Fibroblast of mammary gland (primary cell): Measurements from ENCODE around the gene TRIM61.
"Not testable (repeated sequence)": the region's sequence is repeated elsewhere in the genome, so short reads cannot be mapped to it uniquely, and the experiment has no call there.

ENCODE experiments used
- DNase-seq: peaks from one replicate; pipeline ENCODE4 v3.0.0-alpha.2; 2010; ENCODE audit warnings: low read depth
- H3K4me3 ChIP-seq: 2 replicates; pipeline ENCODE4 v1.5.1; 2011; ENCODE audit warnings: low read depth, mild to moderate bottlenecking, low read length, moderate library complexity; ENCODE audit not compliant: control insufficient read depth
- TF ChIP-seq, protein P1 (sequence below): conservative IDR thresholded peaks from 2 replicates; pipeline ENCODE4 v1.5.1; 2011; ENCODE audit warnings: low read depth, low read length, inconsistent platforms; ENCODE audit not compliant: control insufficient read depth, insufficient read depth

TRIM61 gene

DNA sequence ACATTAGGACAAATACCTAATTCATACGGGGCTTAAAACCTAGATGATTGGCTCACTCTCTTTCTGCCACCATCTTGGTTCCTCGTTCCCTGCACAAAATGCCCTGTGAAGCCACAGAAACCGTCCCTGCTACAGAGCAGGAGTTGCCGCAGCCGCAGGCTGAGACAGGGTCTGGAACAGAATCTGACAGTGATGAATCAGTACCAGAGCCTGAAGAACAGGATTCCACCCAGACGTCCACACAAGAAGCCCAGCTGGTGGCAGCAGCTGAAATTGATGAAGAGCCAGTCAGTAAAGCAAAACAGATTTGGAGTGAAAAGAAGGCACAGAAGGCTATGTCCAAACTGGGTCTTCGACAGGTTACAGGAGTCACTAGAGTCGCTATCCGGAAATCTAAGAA is 34.3 kb downstream of the TRIM61 start:
- peak; percentile 8 for DNase-seq

DNA sequence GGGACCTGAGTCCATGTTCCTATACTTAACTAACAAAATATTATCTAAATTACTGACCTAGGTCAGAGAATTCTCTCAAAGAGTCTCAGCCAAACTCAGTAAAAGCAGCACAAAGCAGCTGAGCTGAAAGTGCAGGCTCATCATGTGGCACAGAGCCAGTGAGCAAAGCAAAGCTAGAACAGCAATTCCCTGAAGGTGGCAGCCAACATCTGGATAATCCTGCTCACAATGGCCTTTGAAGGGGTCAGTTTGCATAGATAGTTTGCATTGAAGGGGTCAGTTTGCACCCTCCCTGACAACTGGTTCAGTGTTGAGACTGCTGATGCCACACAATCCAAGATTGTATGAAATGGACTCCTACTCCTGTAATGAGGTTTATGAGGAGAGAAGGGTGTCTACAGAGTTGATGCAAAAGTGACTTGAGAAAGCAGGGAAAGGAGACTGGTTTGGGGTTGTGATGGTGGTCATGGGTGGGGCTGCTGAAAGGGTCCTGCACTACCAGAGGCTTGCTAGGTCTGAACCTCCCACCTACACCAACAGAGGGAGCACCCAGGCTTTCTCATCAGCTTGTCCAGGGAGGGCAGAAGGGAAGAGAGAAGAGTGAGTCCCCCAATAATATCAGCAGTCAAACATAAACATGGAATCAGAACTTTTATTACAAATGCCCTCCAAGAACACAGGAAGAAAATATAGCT is 39.7 kb downstream of the TRIM61 start:
- no peak overlapping the region for H3K4me3 ChIP-seq
- TF ChIP-seq, protein P1, sequence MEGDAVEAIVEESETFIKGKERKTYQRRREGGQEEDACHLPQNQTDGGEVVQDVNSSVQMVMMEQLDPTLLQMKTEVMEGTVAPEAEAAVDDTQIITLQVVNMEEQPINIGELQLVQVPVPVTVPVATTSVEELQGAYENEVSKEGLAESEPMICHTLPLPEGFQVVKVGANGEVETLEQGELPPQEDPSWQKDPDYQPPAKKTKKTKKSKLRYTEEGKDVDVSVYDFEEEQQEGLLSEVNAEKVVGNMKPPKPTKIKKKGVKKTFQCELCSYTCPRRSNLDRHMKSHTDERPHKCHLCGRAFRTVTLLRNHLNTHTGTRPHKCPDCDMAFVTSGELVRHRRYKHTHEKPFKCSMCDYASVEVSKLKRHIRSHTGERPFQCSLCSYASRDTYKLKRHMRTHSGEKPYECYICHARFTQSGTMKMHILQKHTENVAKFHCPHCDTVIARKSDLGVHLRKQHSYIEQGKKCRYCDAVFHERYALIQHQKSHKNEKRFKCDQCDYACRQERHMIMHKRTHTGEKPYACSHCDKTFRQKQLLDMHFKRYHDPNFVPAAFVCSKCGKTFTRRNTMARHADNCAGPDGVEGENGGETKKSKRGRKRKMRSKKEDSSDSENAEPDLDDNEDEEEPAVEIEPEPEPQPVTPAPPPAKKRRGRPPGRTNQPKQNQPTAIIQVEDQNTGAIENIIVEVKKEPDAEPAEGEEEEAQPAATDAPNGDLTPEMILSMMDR, result peak; percentile 25
- peak; percentile 67 for DNase-seq

More for the DNA sequence above, 34.3 kb downstream of the TRIM61 start:
- no peak overlapping the region for H3K4me3 ChIP-seq
- TF ChIP-seq, protein P1, result no peak

DNA sequence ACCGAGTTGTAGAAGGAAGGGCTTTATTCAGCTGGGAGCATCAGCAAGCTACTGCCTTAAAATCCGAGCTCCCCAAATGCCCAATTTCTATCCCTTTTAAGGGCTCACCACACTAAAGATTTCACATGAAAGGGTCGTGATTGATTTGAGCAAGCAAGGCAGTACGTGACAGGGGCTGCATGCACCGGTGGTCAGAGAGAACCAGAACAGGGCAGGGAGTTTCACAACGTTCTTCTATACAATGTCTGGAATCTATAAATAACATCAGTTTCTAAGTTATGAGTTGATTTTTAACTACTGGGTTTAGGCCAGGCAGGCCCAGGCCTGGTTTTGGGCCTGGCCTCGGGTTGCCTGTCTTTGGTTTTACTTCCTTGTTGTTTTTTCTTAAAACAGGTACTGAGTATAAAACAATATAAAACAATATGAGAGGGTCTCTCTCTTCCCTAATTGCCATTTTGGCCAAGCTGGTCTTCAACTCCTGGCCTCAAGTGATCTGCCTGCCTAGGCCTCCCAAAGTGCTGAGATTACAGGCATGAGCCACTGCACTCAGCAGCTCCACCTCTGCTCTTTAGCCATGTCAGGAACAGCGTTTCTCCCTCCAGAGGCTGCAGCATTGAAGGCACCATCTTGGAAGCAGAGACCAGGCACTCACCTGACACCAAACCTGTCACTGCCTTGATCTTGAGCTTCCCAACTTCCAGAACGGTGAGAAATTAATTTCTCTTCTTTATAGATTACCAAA is 41.4 kb downstream of the TRIM61 start:
- DNase-seq, H3K4me3 ChIP-seq: not testable (repeated sequence)

DNA sequence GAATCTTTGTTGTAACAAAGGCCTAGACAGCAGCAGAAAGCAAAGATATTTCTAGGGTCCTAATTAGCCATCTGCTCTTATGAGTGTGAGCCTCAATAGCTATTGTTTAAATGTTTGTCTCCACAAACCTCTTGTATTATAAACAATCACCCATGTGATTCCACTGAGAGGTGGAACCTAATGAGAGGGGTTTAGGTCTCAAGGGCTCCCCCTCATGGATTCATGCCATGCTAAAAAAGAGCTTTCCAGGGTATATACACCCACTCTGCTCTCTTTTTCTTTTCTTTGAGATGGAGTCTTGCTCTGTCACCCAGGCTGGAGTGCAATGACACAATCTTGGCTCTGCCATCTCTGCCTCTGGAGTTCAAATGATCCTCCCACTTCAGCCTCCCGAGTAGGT is 42.1 kb downstream of the TRIM61 start:
- DNase-seq, result no peak
- TF ChIP-seq, protein P1, result no peak
- H3K4me3 ChIP-seq, result no peak overlapping the region

DNA sequence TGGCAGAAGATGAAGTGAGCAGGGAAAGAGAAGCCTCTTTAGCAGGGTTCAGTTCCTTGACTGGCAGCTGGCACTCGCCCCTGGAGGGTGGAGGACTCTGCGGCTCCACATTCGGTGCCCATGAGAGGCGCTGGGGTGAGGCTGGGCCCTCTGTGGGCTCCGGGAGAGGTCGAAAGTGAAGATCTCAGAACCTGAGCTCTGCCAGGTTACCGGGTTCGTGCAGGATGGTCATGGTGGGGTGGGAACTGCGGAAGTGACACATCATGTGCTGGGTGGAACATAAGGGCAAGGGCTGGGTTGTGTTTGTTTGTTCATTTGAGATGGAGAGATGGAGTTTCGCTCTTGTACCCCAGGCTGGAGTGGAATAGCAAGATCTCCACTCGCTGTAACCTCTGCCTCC is 44.2 kb downstream of the TRIM61 start:
- DNase-seq, result no peak
- H3K4me3 ChIP-seq, result no peak overlapping the region
- TF ChIP-seq, protein P1, result no peak

DNA sequence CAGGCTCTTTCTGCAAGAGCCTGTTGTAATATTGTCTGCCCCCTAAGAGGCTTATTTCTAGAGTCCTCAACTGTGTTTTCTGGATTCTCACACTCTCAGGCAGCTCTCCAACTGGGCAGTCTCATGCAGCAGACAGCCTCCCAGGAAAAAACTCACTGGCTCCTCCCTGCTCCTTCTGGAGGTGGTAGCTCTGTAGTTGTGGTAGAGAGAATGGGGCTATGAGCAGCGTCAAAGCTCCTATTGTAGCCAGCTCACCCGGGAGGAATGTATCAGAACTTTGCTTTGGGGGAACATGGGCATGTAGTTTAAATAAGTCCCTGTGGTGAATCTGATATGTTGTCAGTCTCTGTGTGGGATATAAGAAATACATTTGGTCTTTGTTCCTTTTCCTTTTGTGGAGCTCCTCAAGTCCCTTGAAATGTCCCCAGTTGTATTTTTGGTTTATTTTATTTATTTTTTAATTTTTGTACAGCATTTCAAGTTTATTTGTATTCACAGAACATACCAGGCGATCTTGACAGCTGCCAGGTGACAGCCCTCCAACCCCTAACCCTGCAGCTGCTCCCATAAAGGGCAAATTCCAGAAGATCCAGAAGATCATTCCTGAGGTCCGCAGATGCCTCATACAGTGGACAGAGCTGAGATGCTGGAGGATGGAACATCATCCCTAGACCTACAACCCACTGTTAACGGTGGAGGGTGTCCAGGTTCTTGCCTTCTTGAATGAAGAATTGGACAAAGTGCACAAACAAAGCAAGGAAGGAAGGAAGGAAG is 45.7 kb downstream of the TRIM61 start:
- DNase-seq, result peak; percentile 6
- TF ChIP-seq, protein P1, result no peak
- H3K4me3 ChIP-seq, result no peak overlapping the region

DNA sequence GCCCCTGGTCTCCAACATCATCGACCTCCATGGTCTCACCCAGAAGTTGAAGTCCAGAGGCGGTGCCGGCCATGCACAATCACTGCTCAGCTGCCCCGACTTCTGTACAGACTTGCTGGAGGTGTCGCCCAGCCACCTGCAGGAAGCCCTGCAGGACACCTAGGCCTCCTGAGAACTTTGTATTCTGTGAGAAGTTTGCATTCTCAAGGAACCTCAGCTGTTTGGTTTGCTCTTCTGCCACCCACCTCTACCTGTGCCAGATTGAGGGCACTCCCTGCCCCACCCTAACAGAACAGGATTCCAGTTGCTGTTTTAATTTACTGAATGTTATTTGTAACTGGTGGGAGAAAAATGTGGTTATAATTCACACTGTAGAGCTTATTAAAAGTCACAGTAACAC is 46.8 kb downstream of the TRIM61 start:
- TF ChIP-seq, protein P1, result no peak
- H3K4me3 ChIP-seq, result no peak overlapping the region
- DNase-seq, result no peak

DNA sequence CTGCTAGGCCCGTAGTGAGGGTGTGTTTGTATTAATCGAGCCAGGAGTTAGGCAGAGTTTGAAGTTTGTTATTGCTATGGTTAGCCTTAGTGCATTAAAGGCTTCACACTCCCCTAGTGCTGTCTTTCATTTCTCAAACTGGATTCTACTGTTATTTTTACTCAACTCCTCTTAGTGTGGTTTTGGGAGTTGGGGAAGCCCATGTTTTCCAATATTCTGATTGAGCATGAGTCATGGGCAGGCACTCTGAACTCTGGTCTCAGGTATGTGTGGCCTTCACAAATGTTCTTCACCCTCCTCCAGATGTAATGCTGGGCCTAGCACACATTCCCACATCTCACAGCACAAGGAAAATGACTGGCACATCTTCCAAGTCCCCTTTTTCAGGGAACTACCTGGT is 50.4 kb downstream of the TRIM61 start:
- DNase-seq, result peak; percentile 34
- not testable (repeated sequence) for H3K4me3 ChIP-seq
